A204.1 (cell line): Measurements from ENCODE around the gene PTPN14.

ENCODE experiments used
- FAIRE-seq: peaks from 2 replicates; lab custom pipeline; 2012; peaks lifted over from hg19 to GRCh38; lab: Jason Lieb, UNC

Gene PTPN14

GRCh38 chr1:214452152-214452784, 99.1 kb downstream of the PTPN14 start:
- FAIRE-seq = no peak

GRCh38 chr1:214451596-214451995, 99.8 kb downstream of the PTPN14 start:
- FAIRE-seq = no peak

GRCh38 chr1:214449371-214449770, 102.0 kb downstream of the PTPN14 start:
- FAIRE-seq = no peak

GRCh38 chr1:214448536-214448935, 102.9 kb downstream of the PTPN14 start:
- FAIRE-seq = no peak

- FAIRE-seq = no peak
Observed at GRCh38 chr1:214447557-214447871, 103.9 kb downstream of the PTPN14 start.

- FAIRE-seq = no peak
Observed at GRCh38 chr1:214446772-214447556, 104.4 kb downstream of the PTPN14 start.

- FAIRE-seq = no peak
Observed at GRCh38 chr1:214445831-214446614, 105.4 kb downstream of the PTPN14 start.

- FAIRE-seq = no peak
Observed at GRCh38 chr1:214445199-214445598, 106.2 kb downstream of the PTPN14 start.

- FAIRE-seq = no peak
Observed at GRCh38 chr1:214444182-214444939, 107.0 kb downstream of the PTPN14 start.

GRCh38 chr1:214441119-214441518, 110.3 kb downstream of the PTPN14 start:
- no peak for FAIRE-seq

- no peak for FAIRE-seq
Observed at GRCh38 chr1:214440219-214440965, 111.0 kb downstream of the PTPN14 start.

GRCh38 chr1:214439352-214440119, 111.9 kb downstream of the PTPN14 start:
- FAIRE-seq = no peak

GRCh38 chr1:214438530-214438929, 112.9 kb downstream of the PTPN14 start:
- FAIRE-seq = no peak

- FAIRE-seq = no peak
Observed at GRCh38 chr1:214438075-214438474, 113.3 kb downstream of the PTPN14 start.

GRCh38 chr1:214435867-214436266, 115.5 kb downstream of the PTPN14 start:
- no peak for FAIRE-seq

GRCh38 chr1:214432245-214432644, 119.2 kb downstream of the PTPN14 start:
- no peak for FAIRE-seq

- no peak for FAIRE-seq
Observed at GRCh38 chr1:214429951-214430770, 121.2 kb downstream of the PTPN14 start.

- no peak for FAIRE-seq
Observed at GRCh38 chr1:214427871-214428277, 123.5 kb downstream of the PTPN14 start.

- FAIRE-seq = no peak
Observed at GRCh38 chr1:214426426-214426812, 125.0 kb downstream of the PTPN14 start.
